HL-60 (cell line): ENCODE results near the gene RABL2A.
"Not testable (repeated sequence)": the region's sequence is repeated elsewhere in the genome, so short reads cannot be mapped to it uniquely, and the experiment has no call there.

Experiments
- CTCF ChIP-seq: IDR thresholded peaks from one replicate; pipeline ENCODE4 v1.5.1; 2011; ENCODE audit warnings: low read length, control low read depth, inconsistent platforms; ENCODE audit not compliant: insufficient read depth
- POLR2AphosphoS5 ChIP-seq: IDR thresholded peaks from 2 replicates; pipeline ENCODE4 v1.6.1; 2012; ENCODE audit warnings: low read depth
- REST ChIP-seq: IDR thresholded peaks from 2 replicates; pipeline ENCODE4 v1.6.1; 2012; ENCODE audit warnings: low read depth; ENCODE audit not compliant: insufficient replicate concordance

- not testable (repeated sequence) for TF ChIP-seq CTCF, REST, POLR2AphosphoS5
Observed at GRCh38 chr2:113598180-113598579, 28.9 kb upstream of the RABL2A start.
